Endothelial cell of umbilical vein (primary cell): ENCODE data around the gene TPST1. TPM values are rescaled to one million over a fixed set of nuclear protein-coding genes. Genes with fewer than 3 reads are reported as not detected.

ENCODE experiments used
- BruUV-seq: library from RNA; stranded (reverse); fragments of 400-500 nt; replicated peaks from 2 replicates; lab custom pipeline; 2021; lab: Mats Ljungman, UMichigan
- CTCF ChIA-PET: fragments of 300-600, 350-600 bp; sonication (Branson Sonifier 250); formaldehyde crosslinking; loops from one replicate; lab custom pipeline; 2021; ENCODE audit warnings: antibody characterized with exemption, inconsistent platforms; lab: Charles Lee
- POLR2A ChIA-PET: fragments of 300-600, 350-600 bp; sonication (Branson Sonifier 250); formaldehyde crosslinking; loops from one replicate; lab custom pipeline; 2021; ENCODE audit warnings: antibody characterized with exemption, inconsistent platforms; lab: Charles Lee
- DNase-seq: peaks from one replicate; pipeline ENCODE4 v3.0.0-alpha.2; 2011; ENCODE audit warnings: low read depth, low spot score
- FAIRE-seq: peaks from 2 replicates; lab custom pipeline; 2011; peaks lifted over from hg19 to GRCh38; lab: Jason Lieb, UNC
- H2AFZ ChIP-seq: 2 replicates; pipeline ENCODE4 v1.6.0; 2012; ENCODE audit warnings: low read depth, low read length, control low read depth, inconsistent platforms
- H3K27ac ChIP-seq: 2 replicates; pipeline ENCODE4 v1.5.1; 2011; ENCODE audit warnings: low read depth, mild to moderate bottlenecking, control low read depth, low read length, moderate library complexity; ENCODE audit not compliant: insufficient read depth
- H3K27me3 ChIP-seq, 2 experiments: 2 replicates each; pipeline versions ENCODE4 v1.6.0 to v1.6.1; 2011; ENCODE audit warnings: low read length in 2 of 2, mixed read lengths in 1 of 2; ENCODE audit not compliant: control insufficient read depth in 2 of 2, insufficient read depth in 2 of 2
- H3K36me3 ChIP-seq, 2 experiments: 2 replicates in 1 of 2; 3 replicates in 1 of 2; pipeline ENCODE4 v1.5.1; 2011; ENCODE audit warnings: low read length in 2 of 2, mild to moderate bottlenecking in 1 of 2, moderate library complexity in 1 of 2; ENCODE audit not compliant: control insufficient read depth in 2 of 2, insufficient read depth in 2 of 2; ENCODE audit errors: extremely low read depth in 1 of 2
- H3K4me1 ChIP-seq: 3 replicates; pipeline ENCODE4 v1.5.1; 2011; ENCODE audit warnings: mild to moderate bottlenecking, low read length; ENCODE audit not compliant: control insufficient read depth, insufficient read depth; ENCODE audit errors: extremely low read depth
- H3K4me2 ChIP-seq: 2 replicates; pipeline ENCODE4 v1.6.1; 2011; ENCODE audit warnings: low read length, control low read depth, mixed read lengths; ENCODE audit not compliant: insufficient read depth
- H3K4me3 ChIP-seq, 3 experiments: fragments of 200-600 bp in 1 of 3; sonication (generic), shearing (Covaris generic) in 1 of 3; replicated peaks in 1 of 3; 2 replicates each; pipeline ENCODE4 v1.5.1; 2011 to 2016; ENCODE audit warnings: control low read depth in 3 of 3, low read length in 3 of 3, mild to moderate bottlenecking in 2 of 3, inconsistent platforms in 1 of 3, low read depth in 1 of 3, moderate library complexity in 1 of 3; ENCODE audit not compliant: insufficient read depth in 1 of 3
- H3K79me2 ChIP-seq: 2 replicates; pipeline ENCODE4 v1.6.0; 2012; ENCODE audit warnings: low read length, inconsistent platforms; ENCODE audit not compliant: control insufficient read depth, insufficient read depth
- H3K9ac ChIP-seq: replicated peaks from 2 replicates; pipeline ENCODE3; 2011; ENCODE audit warnings: low read length, control low read depth; ENCODE audit not compliant: insufficient read depth; ENCODE audit errors: extremely low read depth
- H3K9me1 ChIP-seq: replicated peaks from 3 replicates; pipeline ENCODE4 v1.6.0; 2011; ENCODE audit warnings: mild to moderate bottlenecking, low read length; ENCODE audit not compliant: control insufficient read depth, insufficient read depth; ENCODE audit errors: extremely low read depth
- H3K9me3 ChIP-seq: replicated peaks from 2 replicates; pipeline ENCODE4 v1.5.1; 2012; ENCODE audit warnings: low read length, inconsistent platforms; ENCODE audit not compliant: control insufficient read depth, insufficient read depth
- H4K20me1 ChIP-seq: replicated peaks from 2 replicates; pipeline ENCODE3; 2011; ENCODE audit warnings: mild to moderate bottlenecking, low read length; ENCODE audit not compliant: control insufficient read depth, insufficient read depth; ENCODE audit errors: extremely low read depth
- CTCF ChIP-seq, 2 donors: IDR thresholded peaks; 1 replicate in 1 of 2; 2 replicates in 1 of 2; pipeline ENCODE4 v1.5.1; 2011; ENCODE audit warnings: low read length in 2 of 2, mild to moderate bottlenecking in 2 of 2, moderate library complexity in 2 of 2, control low read depth in 1 of 2, inconsistent platforms in 1 of 2, low read depth in 1 of 2; ENCODE audit not compliant: insufficient read depth in 1 of 2; ENCODE audit errors: extremely low read depth in 1 of 2
- EZH2 ChIP-seq: IDR thresholded peaks from 2 replicates; pipeline ENCODE4 v1.6.1; 2012; ENCODE audit warnings: borderline replicate concordance, low read depth, mild to moderate bottlenecking, moderate library complexity, low read length, inconsistent platforms; ENCODE audit not compliant: severe bottlenecking
- FOS ChIP-seq: IDR thresholded peaks from 2 replicates; pipeline ENCODE4 v1.6.1; 2011; ENCODE audit warnings: mild to moderate bottlenecking, low read length, moderate library complexity, borderline replicate concordance; ENCODE audit not compliant: insufficient read depth
- GATA2 ChIP-seq: IDR thresholded peaks from 2 replicates; pipeline ENCODE4 v1.7.0; 2011; ENCODE audit warnings: low read depth, mild to moderate bottlenecking, moderate library complexity, mixed read lengths, low read length; ENCODE audit not compliant: insufficient read length, insufficient read depth
- JUN ChIP-seq: IDR thresholded peaks from 2 replicates; pipeline ENCODE4 v1.6.1; 2011; ENCODE audit warnings: borderline replicate concordance, low read depth; ENCODE audit not compliant: insufficient read length, insufficient read depth
- MAX ChIP-seq: IDR thresholded peaks from 2 replicates; pipeline ENCODE4 v1.6.1; 2011; ENCODE audit not compliant: insufficient read depth, insufficient read length
- MYC ChIP-seq: IDR thresholded peaks from one replicate; pipeline ENCODE4 v1.6.1; 2011; ENCODE audit warnings: mild to moderate bottlenecking, low read depth, low read length
- POLR2A ChIP-seq: IDR thresholded peaks from 2 replicates; pipeline ENCODE4 v1.6.1; 2012; ENCODE audit warnings: low read depth, mild to moderate bottlenecking, control low read depth, low read length
- POLR2AphosphoS5 ChIP-seq: IDR thresholded peaks from 2 replicates; pipeline ENCODE4 v1.6.1; 2012; ENCODE audit warnings: low read depth, mild to moderate bottlenecking, control low read depth, low read length, moderate library complexity; ENCODE audit not compliant: insufficient read depth
- dilution Hi-C: fragments of 300-500 bp; cut with MboI; formaldehyde crosslinking; loops from one replicate; pipeline ENCODE4 v1.15.0; 2019; ENCODE audit warnings: low sequenced_read_pairs; ENCODE audit not compliant: extremely low pct_ligation_motif_present
- intact Hi-C: fragments of 100-400 bp; cut with micrococcal nuclease; formaldehyde crosslinking; loops from one replicate; pipeline ENCODE4 v1.10.0; 2022
- polyA plus RNA-seq, 4 experiments: library from polyadenylated mRNA; depleted of rRNA in 3 of 4; stranded (reverse) in 3 of 4; unstranded in 1 of 4; fragments of >200 nt; gene quantifications; 2 replicates each; pipeline versions ENCODE4 v1.2.1 to v1.2.3, GENCODE V29; 2011 to 2012; ENCODE audit warnings: missing spikeins in 1 of 4
- total RNA-seq: library from RNA; stranded (reverse); gene quantifications from 2 replicates; pipeline ENCODE4 v1.2.3, GENCODE V29; 2021

Gene TPST1
- total and polyA plus RNA-seq, 2 donors (not counting 3 experiments of a cell fraction or from before 2014, with no cell fraction given), result 18.7 to 21.0 TPM

GRCh38 chr7:66336760-66337159, 131.6 kb downstream of the TPST1 start:
- no peaks in the 10 kb centered on the region for H4K20me1 ChIP-seq
- H3K9me3 ChIP-seq, result no peaks in the 10 kb centered on the region
- no peaks in the 10 kb centered on the region for H3K27me3 ChIP-seq
- no peak overlapping the region for H3K9ac ChIP-seq
- POLR2A ChIA-PET, result no interaction called here
- BruUV-seq, result no TSS peak
- no peak for FAIRE-seq
- no peak overlapping the region for H3K4me3 ChIP-seq
- no peaks in the 10 kb centered on the region for H3K9me1 ChIP-seq
- H3K4me2 ChIP-seq, result no peak overlapping the region
- no peaks in the 10 kb centered on the region for H3K79me2 ChIP-seq
- no peak for TF ChIP-seq EZH2
- TF ChIP-seq FOS, result no peak
- H3K27ac ChIP-seq, result no peak overlapping the region
- no peaks in the 10 kb centered on the region for H3K36me3 ChIP-seq
- no peak overlapping the region for H2AFZ ChIP-seq
- intact Hi-C loops, result no loop called here
- DNase-seq, result no peak
- H3K4me1 ChIP-seq, result no peaks in the 10 kb centered on the region
- dilution Hi-C loops, result no loop called here
- CTCF ChIA-PET, result no interaction called here

- Histone ChIP-seq H3K4me2 (no peak overlapping the region), H3K9me1 (no peaks in the 10 kb centered on the region), H3K27me3 (no peaks in the 10 kb centered on the region), H3K36me3 (no peaks in the 10 kb centered on the region), H3K4me1 (no peaks in the 10 kb centered on the region), H3K9me3 (no peaks in the 10 kb centered on the region), H3K4me3 (no peak overlapping the region), H3K27ac (no peak overlapping the region), H3K9ac (no peak overlapping the region), H3K79me2 (no peaks in the 10 kb centered on the region), H4K20me1 (no peaks in the 10 kb centered on the region), H2AFZ (no peak overlapping the region)
- no TSS peak for BruUV-seq
- DNase-seq (no peak), FAIRE-seq (no peak)
- ChIA-PET CTCF (no interaction called here), POLR2A (no interaction called here)
- intact Hi-C loops, result no loop called here
- no peak for TF ChIP-seq CTCF (IDR thresholded peaks at IDR 0.05; ENCODE audit: extremely low read depth in 1 of 2, insufficient read depth in 1 of 2, low read depth in 1 of 2, low read length in 2 of 2)
- no peak for TF ChIP-seq MAX
- TF ChIP-seq GATA2, result no peak
- no peak for TF ChIP-seq MYC
- TF ChIP-seq EZH2, result no peak
- TF ChIP-seq POLR2AphosphoS5, result no peak
- TF ChIP-seq POLR2A, result no peak
- no peak for TF ChIP-seq FOS
- TF ChIP-seq JUN, result no peak
- dilution Hi-C loops, result no loop called here
Measured at GRCh38 chr7:66339141-66339540, 134.0 kb downstream of the TPST1 start.
